Measurements from ENCODE around the gene SRSF10. TPM values are rescaled to one million over a fixed set of nuclear protein-coding genes. Genes with fewer than 3 reads are reported as not detected.
A peak's percentile ranks its signal among the peaks of the same experiment; 100 is the strongest.
"Not testable (repeated sequence)": the region's sequence is repeated elsewhere in the genome, so short reads cannot be mapped to it uniquely, and the experiment has no call there.

SRSF10 gene
- total RNA-seq: 117 TPM

- peak; percentile 99 for DNase-seq
These were observed at the start of gene SRSF10 for GRCh38 chr1:23979881-23980727. Gene SRSF10 (minus strand): TSS chr1:23980327. CDS start chr1:23980255, 72 bp downstream.

- DNase-seq: peak; percentile 84
These were observed 47.8 kb upstream of the SRSF10 start for GRCh38 chr1:24027838-24028468.

GRCh38 chr1:24022581-24023361, 42.6 kb upstream of the SRSF10 start:
- DNase-seq: no peak

GRCh38 chr1:24021403-24022266, 41.5 kb upstream of the SRSF10 start:
- no peak for DNase-seq

- no peak for DNase-seq
These were observed 40.3 kb upstream of the SRSF10 start for GRCh38 chr1:24020470-24020869.

GRCh38 chr1:24020025-24020424, 39.9 kb upstream of the SRSF10 start:
- peak; percentile 29 for DNase-seq

- DNase-seq: peak; percentile 97
These were observed 38.8 kb upstream of the SRSF10 start for GRCh38 chr1:24018611-24019580.

GRCh38 chr1:24015221-24016210, 35.4 kb upstream of the SRSF10 start:
- peak; percentile 95 for DNase-seq

GRCh38 chr1:24012878-24013277, 32.8 kb upstream of the SRSF10 start:
- not testable (repeated sequence) for DNase-seq

GRCh38 chr1:24010650-24011049, 30.5 kb upstream of the SRSF10 start:
- no peak for DNase-seq

- no peak for DNase-seq
These were observed 29.3 kb upstream of the SRSF10 start for GRCh38 chr1:24009406-24009805.

- DNase-seq: not testable (repeated sequence)
These were observed 28.6 kb upstream of the SRSF10 start for GRCh38 chr1:24008574-24009184.

- DNase-seq: no peak
These were observed 27.0 kb upstream of the SRSF10 start for GRCh38 chr1:24007079-24007478.

GRCh38 chr1:24005163-24005562, 25.0 kb upstream of the SRSF10 start:
- DNase-seq: no peak

- DNase-seq: no peak
These were observed 24.0 kb upstream of the SRSF10 start for GRCh38 chr1:24004132-24004531.

GRCh38 chr1:24003331-24003972, 23.3 kb upstream of the SRSF10 start:
- DNase-seq: no peak

GRCh38 chr1:24002695-24003094, 22.6 kb upstream of the SRSF10 start:
- no peak for DNase-seq

GRCh38 chr1:23999156-23999671, 19.1 kb upstream of the SRSF10 start:
- no peak for DNase-seq
